HG03039 (cell line): ENCODE results near the gene CCDC134.

Source experiments
- ATAC-seq: cut with Tn5 transposase; IDR thresholded peaks from one replicate; pipeline ENCODE4 v1.9.1; 2021; ENCODE audit warnings: mild to moderate bottlenecking, moderate library complexity; ENCODE audit not compliant: unreplicated experiment

The CCDC134 gene

GRCh38 chr22:41782751-41783150 is 17.7 kb upstream of the CCDC134 start:
- ATAC-seq, result no peak

- no peak for ATAC-seq
These were observed 13.1 kb upstream of the CCDC134 start for GRCh38 chr22:41787331-41787730.

- no peak for ATAC-seq
These were observed 6.6 kb upstream of the CCDC134 start for GRCh38 chr22:41793871-41794270.

- ATAC-seq, result no peak
These were observed 1.7 kb upstream of the CCDC134 start for GRCh38 chr22:41798736-41799135.

- ATAC-seq, result peak; percentile 5
These were observed 762 bp upstream of the CCDC134 start for GRCh38 chr22:41799486-41800347.

- ATAC-seq, result no peak
These were observed 804 bp downstream of the CCDC134 start for GRCh38 chr22:41801147-41801819.

GRCh38 chr22:41801886-41802285 is 1.4 kb downstream of the CCDC134 start:
- no peak for ATAC-seq

GRCh38 chr22:41805639-41806038 is 5.2 kb downstream of the CCDC134 start:
- ATAC-seq, result no peak

GRCh38 chr22:41808400-41808799 is 7.9 kb downstream of the CCDC134 start:
- no peak for ATAC-seq

- no peak for ATAC-seq
These were observed 9.5 kb downstream of the CCDC134 start for GRCh38 chr22:41810022-41810421.

GRCh38 chr22:41812805-41813545 is 12.5 kb downstream of the CCDC134 start:
- ATAC-seq, result no peak

GRCh38 chr22:41813726-41814410 is 13.4 kb downstream of the CCDC134 start:
- no peak for ATAC-seq

GRCh38 chr22:41815716-41816115 is 15.2 kb downstream of the CCDC134 start:
- no peak for ATAC-seq

GRCh38 chr22:41816241-41816640 is 15.8 kb downstream of the CCDC134 start:
- ATAC-seq, result no peak

GRCh38 chr22:41816871-41817270 is 16.4 kb downstream of the CCDC134 start:
- no peak for ATAC-seq

GRCh38 chr22:41818011-41818410 is 17.5 kb downstream of the CCDC134 start:
- ATAC-seq, result no peak

GRCh38 chr22:41818596-41818995 is 18.1 kb downstream of the CCDC134 start:
- no peak for ATAC-seq

GRCh38 chr22:41819257-41819656 is 18.8 kb downstream of the CCDC134 start:
- no peak for ATAC-seq

- no peak for ATAC-seq
These were observed 20.0 kb downstream of the CCDC134 start for GRCh38 chr22:41820447-41820846.

GRCh38 chr22:41821471-41822316 is 21.2 kb downstream of the CCDC134 start:
- ATAC-seq, result no peak
